ENCODE data around the gene SFTPB.
"Not testable (repeated sequence)": the region's sequence is repeated elsewhere in the genome, so short reads cannot be mapped to it uniquely, and the experiment has no call there.

SFTPB gene

DNA sequence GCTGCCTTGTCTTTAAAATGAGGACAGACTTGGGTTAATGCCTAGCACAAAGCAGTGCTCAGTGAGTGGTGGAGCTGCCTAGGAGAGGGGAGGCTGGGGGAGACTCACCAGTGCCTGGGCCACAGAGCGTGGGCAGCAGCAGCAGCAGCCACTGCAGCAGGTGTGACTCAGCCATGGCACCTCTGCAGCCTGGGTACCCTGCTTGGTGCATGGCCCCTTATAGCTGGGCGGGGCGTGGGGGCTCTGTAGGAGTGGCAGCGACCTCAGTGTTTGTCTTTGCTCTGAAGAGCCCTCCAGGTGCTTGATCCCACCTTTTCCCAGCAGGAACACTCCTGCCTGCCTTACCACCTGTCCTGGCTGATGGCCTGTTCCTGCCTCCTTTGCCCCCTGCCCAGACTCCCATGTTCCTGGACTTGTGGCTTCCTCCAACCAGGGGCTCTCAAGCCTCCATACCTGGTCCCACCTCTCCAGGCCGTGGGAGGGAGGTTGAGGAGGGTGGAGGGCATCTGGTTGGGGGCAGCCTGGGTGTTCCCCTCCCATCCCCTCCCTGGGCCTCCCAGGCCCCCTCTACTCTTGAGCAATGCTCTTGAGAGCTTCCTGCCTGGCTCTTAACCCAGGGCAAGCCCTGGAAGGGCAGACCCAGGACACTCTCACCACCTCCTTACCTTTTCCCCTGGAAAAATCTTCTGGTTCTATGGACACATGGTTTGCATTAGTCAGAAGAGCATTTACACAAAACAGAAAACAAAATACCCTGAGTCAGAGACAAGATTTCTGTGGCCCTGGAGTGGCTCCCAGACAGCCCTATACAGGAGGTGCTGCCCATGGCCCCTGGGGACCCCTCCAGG, at the start of gene SFTPB:
Gene SFTPB, minus strand, starts transcription at position 191 of the 848 bp plus-strand sequence. Its CDS starts 16 bp downstream, at position 175.
- DNase-seq (ENCODE audit: low read depth), result peak; percentile 35

DNA sequence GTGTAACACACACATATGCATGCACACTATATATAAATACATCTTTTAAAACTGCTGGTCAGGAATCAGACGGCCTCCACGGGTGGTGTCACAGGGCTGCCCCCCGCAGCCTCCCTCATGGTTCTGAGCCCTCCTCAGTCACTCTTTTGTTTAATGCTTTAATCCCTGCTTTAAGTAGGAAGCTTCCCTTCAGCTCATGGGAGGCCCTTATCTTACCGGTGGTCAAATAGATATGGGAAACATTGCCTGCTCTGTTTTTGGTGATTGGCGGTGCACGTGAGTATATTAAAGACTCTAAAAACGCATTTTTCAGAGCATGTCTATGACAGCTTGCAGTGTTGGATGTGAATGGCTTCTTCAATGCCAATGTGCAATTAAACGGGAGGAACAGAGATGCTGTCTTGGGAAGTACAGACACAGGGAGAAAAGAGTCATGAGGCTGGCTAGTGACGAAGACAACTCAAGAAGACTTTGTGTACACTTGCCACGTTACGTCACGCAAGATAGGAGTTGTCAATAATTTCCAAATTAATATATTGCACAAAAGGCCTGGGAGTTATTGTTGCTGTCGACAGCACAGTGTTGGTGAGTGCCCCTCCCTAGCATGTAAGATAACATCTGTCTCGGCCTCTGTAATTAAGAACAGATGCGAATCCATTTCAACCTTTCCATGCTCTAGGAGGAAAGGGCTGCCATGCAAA, 49.5 kb upstream of the SFTPB start:
- DNase-seq (ENCODE audit: low read depth), result peak; percentile 84

DNA sequence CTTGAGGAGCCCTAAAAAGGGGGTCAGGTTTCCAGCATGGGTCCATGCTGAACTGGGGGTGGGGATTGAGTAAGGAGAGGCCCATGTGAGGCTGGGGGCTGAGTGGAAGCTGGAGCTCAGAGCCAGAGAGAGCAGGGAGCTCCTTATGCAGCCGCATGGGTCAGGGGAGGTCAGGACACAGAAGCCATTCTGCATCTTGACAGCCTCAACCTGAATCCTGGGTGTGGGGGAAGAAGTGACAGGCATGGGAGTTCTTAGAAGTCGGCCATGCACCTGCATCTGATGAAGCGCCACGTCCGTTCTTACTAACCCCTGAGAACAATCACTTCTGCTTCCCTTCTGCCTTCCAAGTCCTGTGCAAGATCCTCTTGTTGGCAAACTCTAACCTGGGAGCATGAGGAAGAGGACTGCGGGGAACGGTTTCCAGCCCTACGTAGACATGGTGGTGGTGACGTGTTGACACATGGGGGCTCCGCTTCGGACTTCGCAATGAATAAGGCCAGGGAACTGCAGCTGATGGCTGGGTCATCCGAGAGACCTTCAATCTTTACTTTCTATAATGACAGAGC, 48.4 kb upstream of the SFTPB start:
- no peak for DNase-seq (ENCODE audit: low read depth)

DNA sequence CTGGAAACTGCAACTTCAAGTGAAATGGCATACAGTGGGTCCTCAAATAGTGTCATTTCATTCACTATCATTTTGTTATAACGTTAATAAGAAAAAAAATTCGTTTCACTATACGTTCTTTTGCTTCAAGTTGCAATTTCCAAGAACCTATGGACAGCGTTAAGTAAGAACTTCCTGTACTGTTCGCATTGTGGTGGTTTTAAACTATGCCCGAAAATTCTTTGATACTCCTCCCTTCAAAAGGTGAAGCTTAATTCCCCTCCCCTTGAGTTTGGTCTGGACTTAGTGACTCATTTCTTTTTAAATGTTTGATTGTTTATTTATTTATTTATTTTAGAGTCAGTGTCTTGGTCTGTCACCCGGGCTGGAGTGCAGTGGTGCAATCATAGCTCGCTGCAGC, 46.8 kb upstream of the SFTPB start:
- no peak for DNase-seq (ENCODE audit: low read depth)

DNA sequence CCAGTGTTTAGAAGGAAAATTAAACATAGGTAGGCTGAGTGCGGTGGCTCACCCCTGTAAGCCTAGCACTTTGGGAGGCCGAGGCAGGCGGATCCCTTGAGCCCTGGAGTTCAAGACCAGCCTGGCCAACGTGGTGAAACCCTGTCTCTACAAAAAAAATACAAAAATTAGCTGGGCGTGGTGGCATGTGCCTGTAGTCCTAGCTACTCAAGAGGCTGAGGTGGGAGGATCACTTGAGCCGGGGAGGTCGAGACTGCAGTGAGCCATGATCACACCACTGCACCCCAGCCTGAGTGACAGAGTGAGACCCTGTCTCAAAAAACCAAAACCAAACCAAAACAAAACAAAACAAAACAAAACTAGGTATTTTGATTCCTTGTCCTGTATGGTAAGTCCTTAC, 46.4 kb upstream of the SFTPB start:
- not testable (repeated sequence) for DNase-seq (ENCODE audit: low read depth)

DNA sequence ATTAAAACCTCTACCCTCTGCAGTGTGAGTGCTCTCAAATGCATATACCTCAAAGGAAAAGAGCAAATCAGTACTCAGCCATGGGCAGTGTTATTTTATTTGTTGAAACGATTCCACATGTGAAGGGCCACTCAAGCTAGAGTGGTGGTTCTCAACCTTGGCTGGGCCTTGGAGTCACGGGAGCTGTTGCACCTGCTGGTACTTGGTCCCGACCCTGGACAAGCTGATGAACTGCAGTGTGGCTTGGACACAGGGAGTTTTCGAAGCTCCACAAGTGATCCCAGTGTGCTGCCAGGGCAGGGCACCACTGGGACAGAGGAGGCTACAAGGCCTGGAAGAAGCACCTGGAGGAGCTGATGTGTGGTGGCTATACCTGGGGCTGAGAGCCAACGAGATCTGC, 45.8 kb upstream of the SFTPB start:
- DNase-seq (ENCODE audit: low read depth), result no peak

DNA sequence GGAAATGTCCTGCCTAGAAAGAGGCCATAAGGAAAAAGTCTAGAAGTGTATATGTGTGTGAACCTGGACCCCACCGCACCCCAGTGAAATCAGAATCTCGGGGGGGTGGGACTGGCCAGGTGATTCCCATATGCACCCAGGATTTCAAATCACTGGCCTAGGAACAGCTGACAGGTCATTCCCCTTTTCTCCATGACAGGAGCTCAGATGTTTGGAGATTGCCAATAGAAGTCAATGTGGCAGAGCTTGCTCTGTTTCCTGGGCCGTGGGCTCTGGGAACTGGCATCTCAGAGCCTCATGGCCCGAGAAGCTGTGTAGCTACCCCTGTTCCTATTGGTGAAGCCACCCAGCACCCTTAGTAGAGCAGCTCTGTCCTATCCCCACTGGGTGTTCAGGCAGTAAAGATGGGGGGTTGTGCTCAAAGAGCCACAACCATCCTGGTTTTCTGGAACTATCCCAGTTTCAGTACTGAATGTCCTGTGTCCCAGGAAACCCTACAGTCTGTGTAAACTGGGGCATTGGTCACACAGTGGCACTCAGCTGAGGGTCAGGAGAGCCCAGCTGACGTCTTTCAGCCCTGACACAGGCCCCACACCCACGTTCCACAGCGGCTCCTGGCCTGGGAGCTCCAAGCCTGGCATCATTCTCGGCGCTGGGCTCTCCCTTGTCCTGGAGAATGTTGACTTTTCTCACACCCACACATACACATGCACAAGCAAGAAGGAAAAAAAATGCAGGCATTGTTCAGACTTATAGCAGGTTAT, 45.0 kb upstream of the SFTPB start:
- peak; percentile 71 for DNase-seq (ENCODE audit: low read depth)

DNA sequence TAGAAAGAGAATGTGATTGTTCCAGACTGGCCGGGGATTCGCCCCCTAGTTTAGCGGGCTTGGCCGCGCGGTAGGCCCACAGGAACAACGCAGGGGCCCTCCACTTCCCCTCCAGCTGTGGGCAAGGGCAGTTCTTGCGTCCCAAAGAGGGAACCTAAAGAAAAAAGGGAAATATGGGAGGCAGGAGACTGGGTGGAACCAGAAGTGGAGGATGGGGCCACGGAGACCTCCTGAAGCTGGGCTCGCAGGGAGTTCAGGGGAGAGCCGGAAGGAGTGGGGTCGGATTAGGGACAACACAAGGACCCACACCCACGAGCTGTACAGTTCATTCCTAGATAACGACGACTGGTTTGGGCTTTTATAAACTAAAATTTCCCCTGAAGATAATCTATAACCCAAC, 44.3 kb upstream of the SFTPB start:
- DNase-seq (ENCODE audit: low read depth), result no peak

DNA sequence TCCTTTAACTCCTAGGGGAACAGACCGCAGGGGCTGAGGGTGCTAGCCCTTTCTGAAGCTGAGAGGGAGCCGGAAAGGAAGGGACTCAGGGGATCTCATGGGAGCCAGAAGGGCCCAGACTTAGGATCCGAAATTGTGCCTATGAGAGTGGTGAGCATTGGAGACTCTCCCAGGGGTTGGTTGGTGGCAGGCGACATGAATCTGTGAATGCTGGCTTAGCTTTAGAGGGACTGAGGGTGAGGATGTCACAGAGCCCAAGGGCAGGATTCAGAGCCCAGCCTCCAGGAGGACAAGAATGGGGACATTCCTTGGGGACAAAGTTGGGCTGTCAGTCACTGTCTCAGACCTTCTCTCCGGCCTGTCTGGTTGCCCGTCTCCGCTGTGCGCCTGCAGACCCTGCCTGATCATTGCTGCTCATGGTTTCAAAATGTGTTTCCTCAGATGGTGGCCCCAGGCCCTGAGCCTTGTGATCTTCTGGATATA, 43.6 kb upstream of the SFTPB start:
- no peak for DNase-seq (ENCODE audit: low read depth)

DNA sequence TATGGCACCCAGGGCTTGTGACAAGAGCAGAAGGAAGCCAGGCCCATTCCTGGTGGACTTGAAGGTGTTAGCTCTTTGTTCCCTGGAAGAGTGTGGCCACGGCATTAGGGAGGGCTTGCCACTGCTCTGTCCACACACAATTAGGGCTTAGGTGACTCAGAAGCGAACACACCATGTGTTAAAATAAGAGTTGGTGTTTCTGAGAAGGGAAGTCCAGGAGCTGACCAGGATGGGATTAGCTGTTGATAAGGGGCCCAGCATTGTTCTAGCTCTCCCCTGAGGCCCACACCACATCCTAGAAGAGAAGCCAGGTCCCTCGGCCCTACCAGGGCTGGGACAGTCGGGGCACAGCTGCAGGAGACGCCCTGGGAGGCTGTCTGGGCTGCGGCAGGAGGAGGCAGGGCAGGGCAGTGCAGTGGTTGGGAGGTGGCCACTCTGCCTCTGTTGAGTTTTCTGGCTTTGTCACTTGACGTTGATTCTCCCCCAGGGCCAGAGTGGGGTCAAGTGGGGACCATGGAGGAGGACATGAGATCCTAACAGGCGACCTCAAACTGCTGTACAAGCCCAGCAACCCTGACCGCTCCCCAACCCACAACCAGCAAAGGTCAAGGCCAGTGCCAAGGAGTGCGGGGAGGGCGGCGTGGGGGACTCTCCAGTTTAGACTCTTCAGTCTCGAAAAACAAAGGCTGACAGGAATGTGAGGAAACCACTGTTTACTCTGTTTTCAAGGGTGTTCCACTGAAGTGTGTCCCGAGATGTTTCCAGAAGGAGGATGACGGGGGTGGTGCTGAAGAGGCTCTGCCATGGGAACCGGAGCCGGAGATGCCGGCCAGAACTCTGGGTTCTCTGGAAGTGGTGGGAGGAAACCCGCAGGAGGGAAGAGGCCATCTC, 42.9 kb upstream of the SFTPB start:
- DNase-seq (ENCODE audit: low read depth), result peak; percentile 50

DNA sequence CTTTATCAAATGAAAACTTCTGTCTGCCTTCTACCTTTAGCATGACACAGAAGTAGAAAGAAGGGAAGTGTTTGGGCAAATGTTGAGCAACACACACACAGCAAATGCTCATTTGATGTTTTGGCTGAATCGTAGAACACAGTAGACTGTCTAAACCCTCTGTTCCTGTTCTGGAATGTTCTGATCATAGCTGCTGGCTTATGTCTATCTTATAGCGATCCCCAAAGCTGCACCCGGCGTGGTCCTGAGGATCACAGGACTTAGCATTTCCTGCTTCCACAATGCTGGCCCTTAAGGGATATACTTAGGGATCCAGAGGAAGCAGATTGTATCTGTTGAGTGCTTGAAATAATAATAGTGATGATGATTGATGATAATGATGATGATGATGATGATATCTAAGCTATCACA, 41.4 kb upstream of the SFTPB start:
- DNase-seq (ENCODE audit: low read depth), result no peak

DNA sequence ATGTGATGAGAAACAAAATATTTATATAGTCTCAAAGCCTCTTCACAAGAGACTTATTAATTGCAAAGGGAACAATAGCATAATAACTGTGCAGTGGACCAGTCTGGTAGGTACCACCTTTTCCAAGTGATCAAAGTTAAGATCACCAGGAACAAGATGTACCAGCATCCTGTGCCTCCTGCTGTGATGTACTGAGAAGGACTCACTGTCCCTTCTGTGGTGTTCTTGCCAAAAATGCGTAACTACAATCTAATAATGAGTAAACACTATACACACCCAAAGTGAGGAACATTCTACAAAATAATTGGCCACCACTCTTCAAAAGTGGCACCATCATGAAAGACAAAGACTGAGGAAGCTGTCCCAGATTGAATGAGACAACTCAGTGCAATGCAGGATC, 40.6 kb upstream of the SFTPB start:
- DNase-seq (ENCODE audit: low read depth), result no peak

DNA sequence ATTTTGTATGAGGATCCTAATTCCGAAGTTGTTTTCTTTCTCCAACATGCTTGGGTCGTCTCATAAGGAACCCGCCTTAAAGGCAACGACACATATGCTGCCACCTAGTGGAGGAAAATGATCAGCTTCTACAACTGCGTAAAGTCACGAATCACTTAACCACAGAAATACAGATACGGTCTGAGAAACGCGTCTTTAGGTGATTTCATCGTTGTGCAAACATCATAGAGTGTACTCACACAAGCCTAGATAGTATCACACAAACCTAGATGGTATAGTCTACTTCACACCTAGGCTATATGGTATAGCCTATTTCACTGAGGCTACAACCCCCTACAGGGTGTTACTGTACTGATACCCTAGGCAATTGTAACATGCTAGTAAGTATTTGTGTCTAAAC, 39.3 kb upstream of the SFTPB start:
- peak; percentile 78 for DNase-seq (ENCODE audit: low read depth)

DNA sequence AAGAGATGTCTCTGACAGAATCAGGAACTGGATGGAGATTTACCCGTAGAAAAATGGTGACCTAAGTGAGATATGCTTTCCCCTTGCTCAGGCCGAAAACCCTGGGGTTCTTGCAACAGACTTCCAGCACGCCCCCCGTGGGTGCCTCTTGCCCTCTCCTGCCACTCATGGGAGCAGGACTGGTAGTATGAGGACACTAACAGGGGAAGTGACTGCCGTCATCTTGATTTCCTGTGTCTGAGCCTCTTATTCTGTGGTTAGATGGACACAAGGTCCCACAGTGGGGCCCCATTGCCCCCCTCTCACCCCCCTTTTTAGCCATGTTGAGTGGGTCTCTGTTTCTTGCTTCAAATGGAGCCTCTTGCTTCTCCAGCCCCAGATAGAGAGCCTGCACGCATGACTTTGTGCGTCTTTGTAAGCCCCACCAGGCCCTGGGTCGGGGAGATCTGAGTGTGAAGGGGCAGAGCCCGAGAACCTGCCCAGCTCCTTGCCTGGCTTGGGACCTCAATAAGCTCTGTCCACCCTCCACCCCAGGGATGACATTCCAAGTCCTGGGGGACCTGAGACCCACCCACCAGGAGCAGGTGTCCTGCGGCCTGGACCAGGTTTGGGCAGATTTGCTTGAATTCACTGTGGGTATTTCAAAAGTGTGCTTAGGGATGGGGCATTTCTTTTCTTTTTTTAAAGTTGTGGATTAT, 38.7 kb upstream of the SFTPB start:
- no peak for DNase-seq (ENCODE audit: low read depth)

DNA sequence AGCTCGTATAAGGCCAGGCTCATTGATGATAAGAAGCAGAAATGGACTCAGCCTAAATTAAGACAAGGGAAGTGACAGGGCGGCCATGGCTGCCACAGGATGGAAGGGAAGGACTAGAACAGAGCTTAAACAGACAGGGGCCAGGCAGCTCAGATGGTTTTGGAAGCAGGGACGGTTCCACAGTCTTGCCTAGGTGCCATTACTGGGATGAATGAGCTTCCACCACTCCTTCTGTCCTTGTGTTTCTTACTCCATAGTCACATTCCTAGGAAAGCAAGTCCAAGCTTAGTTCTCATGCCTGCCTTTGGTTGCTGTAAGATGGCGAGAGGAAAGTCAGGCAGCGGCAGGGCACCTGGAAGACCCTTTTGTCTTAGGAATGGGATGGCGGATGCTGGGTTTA, 38.1 kb upstream of the SFTPB start:
- DNase-seq (ENCODE audit: low read depth), result no peak

DNA sequence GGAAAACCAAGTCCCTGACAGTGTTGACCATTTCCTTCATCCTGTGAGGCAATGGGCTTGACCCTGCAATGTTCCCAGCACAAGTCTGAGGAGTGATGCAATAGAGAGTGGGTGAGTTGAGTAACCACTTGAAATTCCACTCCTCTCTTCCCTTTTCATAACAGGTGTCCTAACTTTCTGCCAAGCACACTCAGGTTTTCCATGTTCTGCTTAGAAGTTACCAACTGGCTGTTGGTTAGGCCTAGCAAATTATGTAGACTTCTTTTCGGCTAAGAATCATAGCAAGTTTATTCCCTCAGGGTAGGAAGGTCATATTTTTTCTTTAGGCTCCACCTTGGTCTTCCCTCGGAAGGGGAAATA, 37.7 kb upstream of the SFTPB start:
- peak; percentile 94 for DNase-seq (ENCODE audit: low read depth)

DNA sequence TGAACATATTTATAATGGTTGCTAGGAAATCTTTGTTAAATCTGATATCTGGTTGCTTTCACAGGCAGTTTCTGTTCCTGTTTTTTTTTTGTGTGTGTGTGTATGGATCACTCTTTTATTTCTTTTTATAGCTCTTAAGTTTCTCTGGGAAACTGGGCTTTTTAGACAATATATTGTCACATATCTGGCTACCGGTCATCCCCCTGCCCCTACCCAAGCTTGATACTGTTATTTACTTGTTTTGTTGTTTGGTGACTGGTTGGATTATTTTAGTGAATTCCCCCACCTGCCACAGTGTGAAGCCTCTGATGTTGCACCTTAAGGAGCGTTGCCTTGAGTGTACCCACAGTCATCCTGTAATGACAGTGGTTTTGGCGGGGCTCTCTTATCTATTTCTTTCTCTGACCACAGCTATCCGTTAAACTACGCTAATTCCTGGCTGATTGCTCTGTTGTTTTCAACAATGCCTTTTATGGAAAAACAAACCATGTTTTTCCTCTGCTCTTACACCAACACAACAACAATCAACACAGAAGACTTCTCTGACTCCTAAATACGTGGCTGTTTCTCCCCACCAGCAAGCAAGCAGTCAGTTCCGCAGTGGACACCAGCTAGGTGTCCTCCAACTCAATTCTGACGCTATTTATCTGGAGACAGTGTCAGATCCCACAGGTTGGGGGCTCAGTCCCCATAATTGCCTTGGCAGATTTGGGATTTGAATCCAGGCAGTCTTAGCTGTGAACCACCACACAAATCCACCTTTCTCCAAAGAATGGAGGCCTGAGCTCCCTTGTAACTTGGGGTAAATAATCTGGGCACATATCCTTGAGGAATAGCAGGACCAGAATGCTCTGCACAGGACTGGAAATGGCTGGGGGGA, 37.0 kb upstream of the SFTPB start:
- DNase-seq (ENCODE audit: low read depth), result no peak

DNA sequence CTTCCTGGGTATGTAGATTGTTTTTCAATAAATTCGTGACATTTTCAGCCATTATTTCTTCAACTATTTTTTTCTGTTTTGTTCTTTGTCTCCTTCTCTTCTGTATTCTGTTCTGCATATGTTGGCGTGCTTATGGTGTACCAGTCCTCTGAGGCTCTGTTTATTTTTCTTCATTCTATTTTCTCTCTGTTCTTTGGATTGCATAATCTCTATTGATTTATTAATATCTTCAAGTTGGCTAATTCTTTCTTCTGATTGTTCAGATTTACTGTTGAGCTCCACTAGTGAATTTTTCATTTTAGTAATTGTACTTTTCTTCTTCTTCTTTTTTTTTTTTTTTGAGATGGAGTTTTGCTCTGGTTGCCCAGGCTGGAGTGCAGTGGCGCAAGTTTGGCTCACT, 36.0 kb upstream of the SFTPB start:
- no peak for DNase-seq (ENCODE audit: low read depth)

DNA sequence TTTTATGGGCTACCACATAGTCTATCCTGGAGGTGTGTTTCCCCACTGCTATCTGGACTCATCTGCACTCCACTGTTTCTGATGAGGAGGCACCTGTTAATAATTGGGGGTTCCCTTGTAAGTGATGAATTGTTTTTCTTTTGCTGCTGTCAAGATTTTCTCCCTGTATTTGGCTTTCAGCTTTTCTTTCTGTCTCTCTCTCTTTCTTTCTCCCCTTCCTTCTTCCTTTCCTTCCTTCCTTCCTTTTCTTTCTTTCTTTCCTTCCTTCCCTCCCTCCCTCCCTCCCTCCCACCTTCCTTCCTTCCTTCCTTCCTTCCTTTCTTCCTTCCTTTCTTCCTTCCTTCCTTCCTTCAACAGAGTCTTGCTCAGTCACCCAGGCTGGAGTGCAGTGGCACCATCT, 35.3 kb upstream of the SFTPB start:
- DNase-seq (ENCODE audit: low read depth), result no peak

DNA sequence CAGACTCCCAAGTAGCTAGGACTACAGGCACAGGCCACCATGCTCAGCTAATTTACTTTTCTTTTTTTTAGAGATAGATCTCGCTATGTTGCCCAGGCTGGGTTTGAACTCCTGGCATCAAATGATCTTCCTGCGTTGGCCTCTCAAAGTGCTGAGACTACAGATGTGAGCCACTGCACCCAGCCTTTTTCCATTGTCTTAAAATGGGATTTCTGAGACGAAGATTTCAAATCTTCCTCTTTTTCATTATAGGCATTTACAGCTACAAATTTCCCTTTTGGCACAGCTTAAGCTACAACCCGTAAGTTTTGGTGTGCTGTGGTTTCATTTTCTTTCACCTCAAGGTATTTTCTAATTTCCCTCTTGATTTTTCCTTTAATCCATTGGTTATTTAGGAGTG, 34.8 kb upstream of the SFTPB start:
- DNase-seq (ENCODE audit: low read depth), result no peak

All from fibroblast of gingiva (primary cell).